Ishikawa (cell line): ENCODE results near the gene BRD7.

Experiments
- EP300 ChIP-seq: IDR thresholded peaks from 2 replicates; pipeline ENCODE4 v1.6.1; 2012; ENCODE audit warnings: borderline replicate concordance
- YY1 ChIP-seq: IDR thresholded peaks from 2 replicates; pipeline ENCODE4 v1.6.1; 2012; ENCODE audit warnings: low read depth
- TF ChIP-seq, protein P1 (sequence below): IDR thresholded peaks from 2 replicates; pipeline ENCODE4 v1.6.1; 2012
- TF ChIP-seq, protein P2 (sequence below): IDR thresholded peaks from 2 replicates; pipeline ENCODE4 v1.6.1; 2012

DNA sequence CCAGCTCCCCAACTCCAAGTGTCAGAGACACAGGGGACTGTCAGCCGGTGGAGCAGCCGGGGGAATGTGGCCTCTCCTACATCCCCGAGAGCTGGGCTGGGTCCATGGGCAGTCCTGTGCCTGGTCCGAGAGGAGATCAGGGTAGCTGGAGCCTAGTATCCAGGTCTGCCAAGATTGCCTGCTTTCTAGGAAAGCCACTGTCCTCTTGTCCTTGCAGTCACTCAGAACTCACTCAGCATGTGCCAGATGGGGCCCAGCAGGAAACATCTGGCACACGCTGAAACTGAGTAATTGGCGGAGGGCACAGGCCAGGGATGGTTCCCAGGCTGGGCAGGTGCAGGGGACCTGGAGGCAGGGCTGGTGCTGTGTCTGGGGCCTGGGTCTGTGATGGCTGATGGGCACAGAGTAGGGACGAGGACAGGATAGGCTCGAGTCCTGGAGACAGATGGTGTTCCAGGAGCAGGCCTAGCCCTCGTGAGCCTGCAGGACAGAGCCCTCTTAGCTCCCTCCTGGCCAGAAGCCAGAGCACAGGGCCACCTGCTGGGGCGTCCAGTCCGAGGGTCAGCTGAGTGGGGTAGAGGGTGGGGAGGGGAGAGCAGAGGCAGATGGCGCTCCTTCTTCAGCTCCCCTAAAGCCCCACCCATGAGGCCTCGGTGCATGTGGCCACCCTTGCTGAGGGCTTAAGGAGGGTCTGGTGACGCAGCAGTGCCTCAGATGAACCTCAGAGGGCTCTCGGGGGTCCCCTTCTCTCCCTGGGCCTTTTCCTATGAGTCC lies 71.3 kb downstream of the BRD7 start:
- TF ChIP-seq, protein P1, sequence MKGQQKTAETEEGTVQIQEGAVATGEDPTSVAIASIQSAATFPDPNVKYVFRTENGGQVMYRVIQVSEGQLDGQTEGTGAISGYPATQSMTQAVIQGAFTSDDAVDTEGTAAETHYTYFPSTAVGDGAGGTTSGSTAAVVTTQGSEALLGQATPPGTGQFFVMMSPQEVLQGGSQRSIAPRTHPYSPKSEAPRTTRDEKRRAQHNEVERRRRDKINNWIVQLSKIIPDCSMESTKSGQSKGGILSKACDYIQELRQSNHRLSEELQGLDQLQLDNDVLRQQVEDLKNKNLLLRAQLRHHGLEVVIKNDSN: no peak
- TF ChIP-seq, protein P2, sequence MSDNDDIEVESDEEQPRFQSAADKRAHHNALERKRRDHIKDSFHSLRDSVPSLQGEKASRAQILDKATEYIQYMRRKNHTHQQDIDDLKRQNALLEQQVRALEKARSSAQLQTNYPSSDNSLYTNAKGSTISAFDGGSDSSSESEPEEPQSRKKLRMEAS: no peak
- TF ChIP-seq YY1: no peak
- TF ChIP-seq EP300: no peak
